Gastrocnemius medialis (tissue), 4 donors: ENCODE measurements around the gene DCAF11. TPM values are rescaled to one million over a fixed set of nuclear protein-coding genes. Genes with fewer than 3 reads are reported as not detected.

Experiments used
- ATAC-seq, 2 donors: fragments of 150-250 bp; one replicate each; pipeline ENCODE4 v1.9.1; 2016
- DNase-seq, 2 donors: peaks; one replicate each; pipeline ENCODE4 v3.0.0-alpha.2; 2019
- H3K27ac ChIP-seq, 4 donors: fragments of 200-600 bp; sonication (generic); 1 replicate in 1 of 4; 2 replicates in 3 of 4; pipeline ENCODE4 v1.5.1; 2016 to 2018; ENCODE audit warnings: mild to moderate bottlenecking in 2 of 4, moderate library complexity in 1 of 4
- H3K27me3 ChIP-seq, 3 donors: fragments of 200-600 bp; sonication (generic) in 2 of 3; 1 replicate in 1 of 3; 2 replicates in 2 of 3; pipeline versions ENCODE4 v1.5.1 to v1.6.0; 2016 to 2019; ENCODE audit warnings: mild to moderate bottlenecking in 1 of 3, moderate library complexity in 1 of 3
- H3K36me3 ChIP-seq, 2 donors: fragments of 200-600 bp; sonication (generic) in 1 of 2; one replicate each; pipeline ENCODE4 v1.5.1; 2017 to 2018
- H3K4me1 ChIP-seq, 2 donors: fragments of 200-600 bp; sonication (generic) in 1 of 2; one replicate each; pipeline ENCODE4 v1.5.1; 2016 to 2017; ENCODE audit warnings: mild to moderate bottlenecking in 2 of 2
- H3K4me3 ChIP-seq, 4 donors: fragments of 200-600 bp; sonication (generic) in 3 of 4; 1 replicate in 1 of 4; 2 replicates in 3 of 4; pipeline ENCODE4 v1.5.1; 2016 to 2019; ENCODE audit warnings: mild to moderate bottlenecking in 2 of 4
- H3K9me3 ChIP-seq, 3 donors: fragments of 200-600 bp; sonication (generic) in 2 of 3; 1 replicate in 1 of 3; 2 replicates in 2 of 3; pipeline ENCODE4 v1.5.1; 2016 to 2019
- CTCF ChIP-seq, 5 experiments: fragments of 450-650 bp in 3 of 5; fragments of 200-600 bp in 2 of 5; sonication (generic) in 2 of 5; IDR thresholded peaks in 4 of 5; conservative IDR thresholded peaks in 1 of 5; 1 replicate in 4 of 5; 2 replicates in 1 of 5; pipeline ENCODE4 v1.5.1; 2016 to 2019; ENCODE audit warnings: antibody characterized with exemption in 5 of 5, mild to moderate bottlenecking in 3 of 5, moderate library complexity in 3 of 5
- POLR2A ChIP-seq, 2 donors: fragments of 450-650 bp; IDR thresholded peaks; one replicate each; pipeline ENCODE4 v1.6.1; 2017; ENCODE audit warnings: antibody characterized with exemption in 2 of 2, mild to moderate bottlenecking in 2 of 2, moderate library complexity in 2 of 2
- in situ Hi-C, 4 donors: fragments of 200-750 bp; cut with MboI; loops; one replicate each; pipeline versions ENCODE4 v1.15.0 to v1.8.0; 2017; ENCODE audit warnings: low sequenced_read_pairs in 4 of 4
- intact Hi-C: fragments of 100-400 bp; cut with DNase I; formaldehyde crosslinking; loops from one replicate; pipeline ENCODE4 v1.15.1; 2023; ENCODE audit warnings: low total_unique reads
- total RNA-seq, 4 donors: library from RNA; depleted of rRNA; stranded (reverse); fragments of >200 nt; gene quantifications; one replicate each; pipeline versions ENCODE4 v1.1.0 to v1.2.3, GENCODE V29; 2016

DCAF11 gene
- total RNA-seq, 4 donors from 2014 or later = 52.4 to 113 (median 88.7) TPM

GRCh38 chr14:24159777-24160498 lies 45.4 kb downstream of the DCAF11 start:
- DNase-seq = no peak
- in situ Hi-C loops = loop anchor here in 1 of 4 donors (5.0 kb wide), 1 partner anchor 103 kb away; no protein-coding TSS in a partner anchor
- intact Hi-C loops = loop anchor here (2.0 to 10.0 kb wide), 4 partner anchors 45 to 135 kb away; partner anchors contain the start of genes DCAF11, DHRS1, NOP9 and NRL
- Histone ChIP-seq H3K4me3 (no peak overlapping the region), H3K36me3 (peaks cover 0 to 74% of the 10 kb centered on the region in 2 donors), H3K9me3 (no peaks in the 10 kb centered on the region), H3K27me3 (no peaks in the 10 kb centered on the region), H3K4me1 (peaks cover 23 to 30% of the 10 kb centered on the region in 2 donors), H3K27ac (peak overlapping the region; percentile 85 to 90 (median 89))
- ATAC-seq = no peak
- no peak for TF ChIP-seq CTCF (IDR thresholded peaks at IDR 0.05 in 4 of 5, conservative IDR thresholded peaks at IDR 0.05 in 1 of 5)
- no peak for TF ChIP-seq POLR2A (IDR thresholded peaks at IDR 0.05)

GRCh38 chr14:24160499-24160849 lies 45.9 kb downstream of the DCAF11 start:
- H3K4me3 ChIP-seq = no peak overlapping the region

GRCh38 chr14:24160850-24161804 lies 46.5 kb downstream of the DCAF11 start, which contains the start of gene IRF9:
Gene IRF9, plus strand, starts transcription at chr14:24161265. Its CDS starts 880 bp downstream, at chr14:24162145.
- DNase-seq = peak; percentile 84 to 94
- in situ Hi-C loops = loop anchor here in 1 of 4 donors (5.0 kb wide), 1 partner anchor 104 kb away; no protein-coding TSS in a partner anchor
- intact Hi-C loops = loop anchor here (1.0 to 10.0 kb wide), 6 partner anchors 14 to 134 kb away; partner anchors contain the start of genes DCAF11, DHRS1, IPO4 and NOP9
- H3K4me1 ChIP-seq = peaks cover 23 to 30% of the 10 kb centered on the region in 2 donors
- no peaks in the 10 kb centered on the region for H3K27me3 ChIP-seq
- H3K4me3 ChIP-seq = peak within 1 kb of the TSS; percentile 63 to 70 (median 66)
- H3K9me3 ChIP-seq = no peaks in the 10 kb centered on the region
- peak within 1 kb of the TSS; percentile 85 to 90 (median 89) for H3K27ac ChIP-seq
- peak; percentile 90 to 95 (median 94) for TF ChIP-seq CTCF (IDR thresholded peaks at IDR 0.05 in 4 of 5, conservative IDR thresholded peaks at IDR 0.05 in 1 of 5)
- peak; percentile 14 to 49 for TF ChIP-seq POLR2A (IDR thresholded peaks at IDR 0.05)
- peak; percentile 96 to 97 for ATAC-seq
- peaks cover 0 to 74% of the 10 kb centered on the region in 2 donors for H3K36me3 ChIP-seq

More at GRCh38 chr14:24160499-24160849, 45.9 kb downstream of the DCAF11 start:
- DNase-seq (no peak), ATAC-seq (no peak)
- peaks cover 0 to 74% of the 10 kb centered on the region in 2 donors for H3K36me3 ChIP-seq
- intact Hi-C loops (loop anchor here (2.0 to 10.0 kb wide), 4 partner anchors 46 to 134 kb away; partner anchors contain the start of genes DCAF11, DHRS1, NOP9 and NRL), in situ Hi-C loops (loop anchor here in 1 of 4 donors (5.0 kb wide), 1 partner anchor 103 kb away; no protein-coding TSS in a partner anchor)
- peak overlapping the region; percentile 85 to 90 (median 89) for H3K27ac ChIP-seq
- peaks cover 23 to 30% of the 10 kb centered on the region in 2 donors for H3K4me1 ChIP-seq
- H3K9me3 ChIP-seq = no peaks in the 10 kb centered on the region
- H3K27me3 ChIP-seq = no peaks in the 10 kb centered on the region
- TF ChIP-seq POLR2A (IDR thresholded peaks at IDR 0.05) (no peak), CTCF (IDR thresholded peaks at IDR 0.05 in 4 of 5, conservative IDR thresholded peaks at IDR 0.05 in 1 of 5) (no peak)

GRCh38 chr14:24162093-24162492 lies 47.5 kb downstream of the DCAF11 start:
- ATAC-seq = no peak
- no peak for DNase-seq
- H3K27me3 ChIP-seq = no peaks in the 10 kb centered on the region
- intact Hi-C loops = loop anchor here (10.0 kb wide), 1 partner anchor 133 kb away; the partner anchor contains the start of genes DHRS1 and NOP9
- H3K4me1 ChIP-seq = peaks cover 23 to 30% of the 10 kb centered on the region in 2 donors
- H3K36me3 ChIP-seq = peaks cover 0 to 68% of the 10 kb centered on the region in 2 donors
- H3K27ac ChIP-seq = peak overlapping the region; percentile 85 to 90 (median 89)
- in situ Hi-C loops = loop anchor here in 1 of 4 donors (5.0 kb wide), 1 partner anchor 105 kb away; no protein-coding TSS in a partner anchor
- TF ChIP-seq POLR2A (IDR thresholded peaks at IDR 0.05) = no peak
- no peak for TF ChIP-seq CTCF (IDR thresholded peaks at IDR 0.05 in 4 of 5, conservative IDR thresholded peaks at IDR 0.05 in 1 of 5)
- peak overlapping the region; percentile 63 to 70 (median 66) for H3K4me3 ChIP-seq
- H3K9me3 ChIP-seq = no peaks in the 10 kb centered on the region
